H9 (cell line): ENCODE measurements around the gene SNAPC2. TPM values are rescaled to one million over a fixed set of nuclear protein-coding genes. Genes with fewer than 3 reads are reported as not detected.

ENCODE experiments used
- DNase-seq: peaks from one replicate; pipeline ENCODE4 v3.0.0-alpha.2; 2017
- H2AFZ ChIP-seq: one replicate; pipeline ENCODE4 v1.6.1; 2013; ENCODE audit warnings: mild to moderate bottlenecking, low read length, control low read depth, moderate library complexity
- H2AK5ac ChIP-seq: 2 replicates; pipeline ENCODE4 v1.6.1; 2013; ENCODE audit warnings: low read length, control low read depth, mixed read lengths; ENCODE audit not compliant: insufficient read length
- H2BK120ac ChIP-seq: one replicate; pipeline ENCODE4 v1.6.1; 2013; ENCODE audit warnings: low read depth, mild to moderate bottlenecking, low read length, control low read depth, inconsistent platforms; ENCODE audit not compliant: poor library complexity, severe bottlenecking
- H2BK12ac ChIP-seq: 2 replicates; pipeline ENCODE4 v1.6.1; 2013; ENCODE audit warnings: low read length, control low read depth, mixed read lengths, low read depth; ENCODE audit not compliant: insufficient read length
- H2BK15ac ChIP-seq: 2 replicates; pipeline ENCODE4 v1.6.1; 2013; ENCODE audit warnings: low read depth, low read length, control low read depth
- H2BK20ac ChIP-seq: one replicate; pipeline ENCODE4 v1.6.1; 2013; ENCODE audit warnings: low read depth, mild to moderate bottlenecking, low read length, control low read depth, inconsistent platforms; ENCODE audit not compliant: poor library complexity, severe bottlenecking
- H2BK5ac ChIP-seq: 2 replicates; pipeline ENCODE4 v1.6.1; 2013; ENCODE audit warnings: low read length, control low read depth, mixed read lengths; ENCODE audit not compliant: insufficient read length
- H3K14ac ChIP-seq: 2 replicates; pipeline ENCODE4 v1.6.1; 2013; ENCODE audit warnings: low read length, control low read depth; ENCODE audit not compliant: insufficient read depth
- H3K18ac ChIP-seq: 2 replicates; pipeline ENCODE4 v1.6.1; 2013; ENCODE audit warnings: low read depth, mild to moderate bottlenecking, mixed read lengths, low read length, control low read depth; ENCODE audit not compliant: insufficient read length
- H3K23ac ChIP-seq: 2 replicates; pipeline ENCODE4 v1.6.1; 2013; ENCODE audit warnings: low read length, control low read depth, mixed read lengths, low read depth; ENCODE audit not compliant: insufficient read length
- H3K23me2 ChIP-seq: 2 replicates; pipeline ENCODE4 v1.6.1; 2013; ENCODE audit warnings: low read depth, mild to moderate bottlenecking, mixed read lengths, low read length, control low read depth; ENCODE audit not compliant: insufficient read length, poor library complexity, severe bottlenecking
- H3K27ac ChIP-seq: 2 replicates; pipeline ENCODE4 v1.5.1; 2013; ENCODE audit warnings: low read length, control low read depth, mixed read lengths, low read depth; ENCODE audit not compliant: insufficient read length
- H3K27me3 ChIP-seq: 2 replicates; pipeline ENCODE4 v1.6.1; 2013; ENCODE audit warnings: low read length, control low read depth, inconsistent platforms; ENCODE audit not compliant: insufficient read depth
- H3K4ac ChIP-seq: 2 replicates; pipeline ENCODE4 v1.6.1; 2013; ENCODE audit warnings: low read depth, mild to moderate bottlenecking, control low read depth, inconsistent platforms, low read length, moderate library complexity
- H3K4me1 ChIP-seq: 2 replicates; pipeline ENCODE4 v1.6.1; 2013; ENCODE audit warnings: low read length, control low read depth, inconsistent platforms; ENCODE audit not compliant: insufficient read depth
- H3K4me2 ChIP-seq: 2 replicates; pipeline ENCODE4 v1.6.1; 2013; ENCODE audit warnings: low read length, control low read depth, mixed read lengths; ENCODE audit not compliant: insufficient read length, insufficient read depth
- H3K56ac ChIP-seq: 2 replicates; pipeline ENCODE4 v1.6.1; 2013; ENCODE audit warnings: low read depth, mild to moderate bottlenecking, mixed read lengths, low read length, control low read depth; ENCODE audit not compliant: insufficient read length
- H3K79me1 ChIP-seq: 2 replicates; pipeline ENCODE4 v1.6.1; 2013; ENCODE audit warnings: low read depth, mild to moderate bottlenecking, moderate library complexity, low read length, control low read depth, inconsistent platforms; ENCODE audit not compliant: insufficient read depth, poor library complexity, severe bottlenecking
- H3K79me2 ChIP-seq: 2 replicates; pipeline ENCODE4 v1.6.1; 2013; ENCODE audit warnings: low read length, control low read depth, inconsistent platforms; ENCODE audit not compliant: insufficient read depth
- H3K9ac ChIP-seq: 2 replicates; pipeline ENCODE4 v1.6.1; 2013; ENCODE audit warnings: low read length, control low read depth, mixed read lengths; ENCODE audit not compliant: insufficient read length; ENCODE audit errors: extremely low read depth
- H3K9me3 ChIP-seq: one replicate; pipeline ENCODE4 v1.6.1; 2013; ENCODE audit warnings: low read depth, low read length, inconsistent platforms; ENCODE audit not compliant: control insufficient read depth
- H3T11ph ChIP-seq: one replicate; pipeline ENCODE4 v1.6.1; 2013; ENCODE audit warnings: mild to moderate bottlenecking, low read length, control low read depth, inconsistent platforms
- H4K20me1 ChIP-seq: one replicate; pipeline ENCODE4 v1.6.1; 2013; ENCODE audit not compliant: control insufficient read depth, insufficient read length, insufficient read depth
- H4K5ac ChIP-seq: 2 replicates; pipeline ENCODE4 v1.6.1; 2013; ENCODE audit warnings: low read depth, mild to moderate bottlenecking, mixed read lengths, low read length, control low read depth; ENCODE audit not compliant: insufficient read length
- H4K8ac ChIP-seq: replicated peaks from 2 replicates; pipeline ENCODE4 v1.6.1; 2013; ENCODE audit warnings: low read length, control low read depth, mixed read lengths, low read depth; ENCODE audit not compliant: insufficient read length
- H4K91ac ChIP-seq: 2 replicates; pipeline ENCODE4 v1.6.1; 2013; ENCODE audit warnings: low read depth, mild to moderate bottlenecking, moderate library complexity, mixed read lengths, low read length, control low read depth; ENCODE audit not compliant: insufficient read length
- H3K27ac Mint-ChIP-seq, 3 experiments: 2 replicates in 2 of 3; 3 replicates in 1 of 3; pipeline ENCODE4 v1.8.0; 2020 to 2021; ENCODE audit warnings: mixed read lengths in 3 of 3, mild to moderate bottlenecking in 1 of 3, moderate library complexity in 1 of 3
- H3K27me3 Mint-ChIP-seq: 2 replicates; pipeline ENCODE4 v1.8.0; 2021; ENCODE audit warnings: low read depth, mild to moderate bottlenecking, moderate library complexity, mixed read lengths
- H3K36me3 Mint-ChIP-seq, 3 experiments: 2 replicates in 2 of 3; 3 replicates in 1 of 3; pipeline ENCODE4 v1.8.0; 2020 to 2021; ENCODE audit warnings: low read depth in 3 of 3, mixed read lengths in 3 of 3; ENCODE audit not compliant: insufficient read depth in 1 of 3
- H3K4me1 Mint-ChIP-seq, 2 experiments: 2 replicates each; pipeline ENCODE4 v1.8.0; 2020; ENCODE audit warnings: mixed read lengths in 2 of 2
- H3K4me3 Mint-ChIP-seq, 2 experiments: 2 replicates in 1 of 2; 3 replicates in 1 of 2; pipeline ENCODE4 v1.8.0; 2020 to 2021; ENCODE audit warnings: mild to moderate bottlenecking in 2 of 2, mixed read lengths in 2 of 2, moderate library complexity in 1 of 2
- H3K9me3 Mint-ChIP-seq, 2 experiments: 2 replicates in 1 of 2; 3 replicates in 1 of 2; pipeline ENCODE4 v1.8.0; 2020; ENCODE audit warnings: mild to moderate bottlenecking in 2 of 2, mixed read lengths in 2 of 2, moderate library complexity in 1 of 2
- CTCF ChIP-seq: fragments of 200-600 bp; sonication (generic); conservative IDR thresholded peaks from 3 replicates; pipeline ENCODE4 v1.8.0; 2021; ENCODE audit warnings: antibody characterized with exemption, mild to moderate bottlenecking
- WGBS: extraction: QIAGEN DNeasy Blood & Tissue Kit; methylation state at CpG from one replicate; pipeline ENCODE4 v1.1.7; 2013; ENCODE audit warnings: missing lambda C conversion rate, low lambda C conversion rate, mixed read lengths; ENCODE audit not compliant: insufficient read length; ENCODE audit errors: extremely low coverage; 5-methylcytosine and 5-hydroxymethylcytosine counted together
- total RNA-seq: library from RNA; stranded (reverse); gene quantifications from 2 replicates; pipeline ENCODE4 v1.2.1, GENCODE V29; 2021

The SNAPC2 gene
- total RNA-seq, 1 experiment from 2014 or later = 17.8 TPM

GRCh38 chr19:7883105-7883504, 37.0 kb upstream of the SNAPC2 start:
- H3K56ac ChIP-seq = no peak overlapping the region
- no peaks in the 10 kb centered on the region for H3K27me3 ChIP-seq
- no peak overlapping the region for H4K91ac ChIP-seq
- H2BK120ac ChIP-seq = no peak overlapping the region
- H3K27me3 Mint-ChIP-seq = peaks cover 17% of the 10 kb centered on the region
- H3K4me2 ChIP-seq = no peak overlapping the region
- peaks cover 2% of the 10 kb centered on the region for H3K23me2 ChIP-seq
- H4K8ac ChIP-seq = no peak overlapping the region
- WGBS = no CpG with 5 or more reads among the region's 4 CpGs
- no peak overlapping the region for H2BK12ac ChIP-seq
- no peak overlapping the region for H3K27ac Mint-ChIP-seq
- peaks cover 0 to 3% of the 10 kb centered on the region in 2 experiments; a peak in 3 of 4 replicates for H3K4me1 Mint-ChIP-seq
- no peaks in the 10 kb centered on the region for H3K4me1 ChIP-seq
- H4K20me1 ChIP-seq = no peaks in the 10 kb centered on the region
- no peak overlapping the region for H3T11ph ChIP-seq
- no peak overlapping the region for H2BK20ac ChIP-seq
- no peak overlapping the region for H3K9ac ChIP-seq
- H3K4me3 Mint-ChIP-seq = no peak overlapping the region
- H2AK5ac ChIP-seq = no peak overlapping the region
- H3K27ac ChIP-seq = no peak overlapping the region
- H3K79me1 ChIP-seq = no peaks in the 10 kb centered on the region
- no peak for TF ChIP-seq CTCF
- H3K4ac ChIP-seq = no peak overlapping the region
- H3K18ac ChIP-seq = no peak overlapping the region
- H3K9me3 Mint-ChIP-seq = peaks cover 5 to 10% of the 10 kb centered on the region in 2 experiments; a peak in 3 of 5 replicates
- no peak overlapping the region for H2BK5ac ChIP-seq
- no peaks in the 10 kb centered on the region for H3K79me2 ChIP-seq
- H3K23ac ChIP-seq = no peak overlapping the region
- H3K36me3 Mint-ChIP-seq = no peaks in the 10 kb centered on the region
- no peak overlapping the region for H3K14ac ChIP-seq
- no peaks in the 10 kb centered on the region for H3K9me3 ChIP-seq
- no peak overlapping the region for H2BK15ac ChIP-seq
- DNase-seq = no peak
- no peak overlapping the region for H2AFZ ChIP-seq
- no peak overlapping the region for H4K5ac ChIP-seq
